ENCODE measurements around the gene SIPA1L3.

The SIPA1L3 gene

GRCh38 chr19:37966211-37966661 is 59.2 kb downstream of the SIPA1L3 start:
- Histone ChIP-seq H3K27me3 (ENCODE audit: control insufficient read depth in 1 of 2, insufficient read depth in 2 of 2, low read length in 2 of 2) (no peaks in the 10 kb centered on the region), H3K27ac (ENCODE audit: low read depth, low read length) (no peak overlapping the region), H3K9me3 (ENCODE audit: low read length) (peaks cover 8% of the 10 kb centered on the region), H3K4me1 (ENCODE audit: insufficient read depth, low read length) (no peaks in the 10 kb centered on the region), H3K4me3 (ENCODE audit: low read depth in 1 of 2, low read length in 2 of 2) (no peak overlapping the region), H3K36me3 (ENCODE audit: insufficient read depth, low read length) (no peaks in the 10 kb centered on the region), H3K9ac (ENCODE audit: low read length) (no peak overlapping the region)

GRCh38 chr19:37966662-37967231 is 59.7 kb downstream of the SIPA1L3 start:
- Histone ChIP-seq H3K4me1 (ENCODE audit: insufficient read depth, low read length) (no peaks in the 10 kb centered on the region), H3K9ac (ENCODE audit: low read length) (no peak overlapping the region), H3K4me3 (ENCODE audit: low read depth in 1 of 2, low read length in 2 of 2) (no peak overlapping the region), H3K27ac (ENCODE audit: low read depth, low read length) (no peak overlapping the region), H3K36me3 (ENCODE audit: insufficient read depth, low read length) (no peaks in the 10 kb centered on the region), H3K9me3 (ENCODE audit: low read length) (peaks cover 8% of the 10 kb centered on the region), H3K27me3 (ENCODE audit: control insufficient read depth in 1 of 2, insufficient read depth in 2 of 2, low read length in 2 of 2) (no peaks in the 10 kb centered on the region)

GRCh38 chr19:37969695-37970094 is 62.7 kb downstream of the SIPA1L3 start:
- H3K36me3 ChIP-seq (ENCODE audit: insufficient read depth, low read length), result no peaks in the 10 kb centered on the region
- H3K27me3 ChIP-seq (ENCODE audit: control insufficient read depth in 1 of 2, insufficient read depth in 2 of 2, low read length in 2 of 2), result no peaks in the 10 kb centered on the region
- H3K9ac ChIP-seq (ENCODE audit: low read length), result no peak overlapping the region
- peaks cover 8% of the 10 kb centered on the region for H3K9me3 ChIP-seq (ENCODE audit: low read length)
- no peaks in the 10 kb centered on the region for H3K4me1 ChIP-seq (ENCODE audit: insufficient read depth, low read length)
- no peak overlapping the region for H3K27ac ChIP-seq (ENCODE audit: low read depth, low read length)
- H3K4me3 ChIP-seq (ENCODE audit: low read depth in 1 of 2, low read length in 2 of 2), result no peak overlapping the region

- H3K27ac ChIP-seq (ENCODE audit: low read depth, low read length), result no peak overlapping the region
- no peaks in the 10 kb centered on the region for H3K4me1 ChIP-seq (ENCODE audit: insufficient read depth, low read length)
- no peaks in the 10 kb centered on the region for H3K36me3 ChIP-seq (ENCODE audit: insufficient read depth, low read length)
- H3K4me3 ChIP-seq (ENCODE audit: low read depth in 1 of 2, low read length in 2 of 2), result no peak overlapping the region
- H3K27me3 ChIP-seq (ENCODE audit: control insufficient read depth in 1 of 2, insufficient read depth in 2 of 2, low read length in 2 of 2), result no peaks in the 10 kb centered on the region
- H3K9ac ChIP-seq (ENCODE audit: low read length), result no peak overlapping the region
- peaks cover 8% of the 10 kb centered on the region for H3K9me3 ChIP-seq (ENCODE audit: low read length)
These were observed 63.7 kb downstream of the SIPA1L3 start for GRCh38 chr19:37970699-37971098.

- no peak overlapping the region for H3K4me3 ChIP-seq (ENCODE audit: low read depth in 1 of 2, low read length in 2 of 2)
- H3K9me3 ChIP-seq (ENCODE audit: low read length), result peaks cover 8% of the 10 kb centered on the region
- H3K4me1 ChIP-seq (ENCODE audit: insufficient read depth, low read length), result no peaks in the 10 kb centered on the region
- no peak overlapping the region for H3K9ac ChIP-seq (ENCODE audit: low read length)
- no peak overlapping the region for H3K27ac ChIP-seq (ENCODE audit: low read depth, low read length)
- H3K36me3 ChIP-seq (ENCODE audit: insufficient read depth, low read length), result no peaks in the 10 kb centered on the region
- no peaks in the 10 kb centered on the region for H3K27me3 ChIP-seq (ENCODE audit: control insufficient read depth in 1 of 2, insufficient read depth in 2 of 2, low read length in 2 of 2)
These were observed 65.8 kb downstream of the SIPA1L3 start for GRCh38 chr19:37972803-37973202.

- no peak overlapping the region for H3K9ac ChIP-seq (ENCODE audit: low read length)
- no peak overlapping the region for H3K4me3 ChIP-seq (ENCODE audit: low read depth in 1 of 2, low read length in 2 of 2)
- H3K9me3 ChIP-seq (ENCODE audit: low read length), result peaks cover 8% of the 10 kb centered on the region
- H3K27ac ChIP-seq (ENCODE audit: low read depth, low read length), result no peak overlapping the region
- H3K4me1 ChIP-seq (ENCODE audit: insufficient read depth, low read length), result no peaks in the 10 kb centered on the region
- no peaks in the 10 kb centered on the region for H3K36me3 ChIP-seq (ENCODE audit: insufficient read depth, low read length)
- no peaks in the 10 kb centered on the region for H3K27me3 ChIP-seq (ENCODE audit: control insufficient read depth in 1 of 2, insufficient read depth in 2 of 2, low read length in 2 of 2)
These were observed 66.7 kb downstream of the SIPA1L3 start for GRCh38 chr19:37973666-37974065.

- no peak overlapping the region for H3K9ac ChIP-seq (ENCODE audit: low read length)
- H3K9me3 ChIP-seq (ENCODE audit: low read length), result peaks cover 8% of the 10 kb centered on the region
- no peak overlapping the region for H3K27ac ChIP-seq (ENCODE audit: low read depth, low read length)
- no peaks in the 10 kb centered on the region for H3K4me1 ChIP-seq (ENCODE audit: insufficient read depth, low read length)
- no peaks in the 10 kb centered on the region for H3K36me3 ChIP-seq (ENCODE audit: insufficient read depth, low read length)
- H3K27me3 ChIP-seq (ENCODE audit: control insufficient read depth in 1 of 2, insufficient read depth in 2 of 2, low read length in 2 of 2), result no peaks in the 10 kb centered on the region
- no peak overlapping the region for H3K4me3 ChIP-seq (ENCODE audit: low read depth in 1 of 2, low read length in 2 of 2)
These were observed 68.1 kb downstream of the SIPA1L3 start for GRCh38 chr19:37975071-37975470.

- Histone ChIP-seq H3K4me3 (ENCODE audit: low read depth in 1 of 2, low read length in 2 of 2) (no peak overlapping the region), H3K27ac (ENCODE audit: low read depth, low read length) (no peak overlapping the region), H3K9ac (ENCODE audit: low read length) (no peak overlapping the region), H3K4me1 (ENCODE audit: insufficient read depth, low read length) (peaks cover 3% of the 10 kb centered on the region), H3K9me3 (ENCODE audit: low read length) (peaks cover 1% of the 10 kb centered on the region), H3K36me3 (ENCODE audit: insufficient read depth, low read length) (no peaks in the 10 kb centered on the region), H3K27me3 (ENCODE audit: control insufficient read depth in 1 of 2, insufficient read depth in 2 of 2, low read length in 2 of 2) (no peaks in the 10 kb centered on the region)
These were observed 68.8 kb downstream of the SIPA1L3 start for GRCh38 chr19:37975596-37976515.

- Histone ChIP-seq H3K36me3 (ENCODE audit: insufficient read depth, low read length) (no peaks in the 10 kb centered on the region), H3K4me3 (ENCODE audit: low read depth in 1 of 2, low read length in 2 of 2) (no peak overlapping the region), H3K27ac (ENCODE audit: low read depth, low read length) (no peak overlapping the region), H3K9me3 (ENCODE audit: low read length) (no peaks in the 10 kb centered on the region), H3K9ac (ENCODE audit: low read length) (no peak overlapping the region), H3K4me1 (ENCODE audit: insufficient read depth, low read length) (peaks cover 3% of the 10 kb centered on the region), H3K27me3 (ENCODE audit: control insufficient read depth in 1 of 2, insufficient read depth in 2 of 2, low read length in 2 of 2) (no peaks in the 10 kb centered on the region)
These were observed 70.4 kb downstream of the SIPA1L3 start for GRCh38 chr19:37977391-37977790.

- H3K9ac ChIP-seq (ENCODE audit: low read length), result no peak overlapping the region
- H3K36me3 ChIP-seq (ENCODE audit: insufficient read depth, low read length), result no peaks in the 10 kb centered on the region
- no peaks in the 10 kb centered on the region for H3K9me3 ChIP-seq (ENCODE audit: low read length)
- no peak overlapping the region for H3K4me3 ChIP-seq (ENCODE audit: low read depth in 1 of 2, low read length in 2 of 2)
- H3K4me1 ChIP-seq (ENCODE audit: insufficient read depth, low read length), result peaks cover 3% of the 10 kb centered on the region
- H3K27me3 ChIP-seq (ENCODE audit: control insufficient read depth in 1 of 2, insufficient read depth in 2 of 2, low read length in 2 of 2), result no peaks in the 10 kb centered on the region
- no peak overlapping the region for H3K27ac ChIP-seq (ENCODE audit: low read depth, low read length)
These were observed 71.0 kb downstream of the SIPA1L3 start for GRCh38 chr19:37977992-37978391.

- Histone ChIP-seq H3K4me3 (ENCODE audit: low read depth in 1 of 2, low read length in 2 of 2) (no peak overlapping the region), H3K9ac (ENCODE audit: low read length) (no peak overlapping the region), H3K27ac (ENCODE audit: low read depth, low read length) (no peak overlapping the region), H3K36me3 (ENCODE audit: insufficient read depth, low read length) (no peaks in the 10 kb centered on the region), H3K27me3 (ENCODE audit: control insufficient read depth in 1 of 2, insufficient read depth in 2 of 2, low read length in 2 of 2) (no peaks in the 10 kb centered on the region), H3K4me1 (ENCODE audit: insufficient read depth, low read length) (peaks cover 3% of the 10 kb centered on the region), H3K9me3 (ENCODE audit: low read length) (no peaks in the 10 kb centered on the region)
These were observed 72.6 kb downstream of the SIPA1L3 start for GRCh38 chr19:37979547-37980082.
